ENCODE results near the gene ITGB3BP.
"Not testable (repeated sequence)": the region's sequence is repeated elsewhere in the genome, so short reads cannot be mapped to it uniquely, and the experiment has no call there.

The ITGB3BP gene, protein sequence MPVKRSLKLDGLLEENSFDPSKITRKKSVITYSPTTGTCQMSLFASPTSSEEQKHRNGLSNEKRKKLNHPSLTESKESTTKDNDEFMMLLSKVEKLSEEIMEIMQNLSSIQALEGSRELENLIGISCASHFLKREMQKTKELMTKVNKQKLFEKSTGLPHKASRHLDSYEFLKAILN

DNA sequence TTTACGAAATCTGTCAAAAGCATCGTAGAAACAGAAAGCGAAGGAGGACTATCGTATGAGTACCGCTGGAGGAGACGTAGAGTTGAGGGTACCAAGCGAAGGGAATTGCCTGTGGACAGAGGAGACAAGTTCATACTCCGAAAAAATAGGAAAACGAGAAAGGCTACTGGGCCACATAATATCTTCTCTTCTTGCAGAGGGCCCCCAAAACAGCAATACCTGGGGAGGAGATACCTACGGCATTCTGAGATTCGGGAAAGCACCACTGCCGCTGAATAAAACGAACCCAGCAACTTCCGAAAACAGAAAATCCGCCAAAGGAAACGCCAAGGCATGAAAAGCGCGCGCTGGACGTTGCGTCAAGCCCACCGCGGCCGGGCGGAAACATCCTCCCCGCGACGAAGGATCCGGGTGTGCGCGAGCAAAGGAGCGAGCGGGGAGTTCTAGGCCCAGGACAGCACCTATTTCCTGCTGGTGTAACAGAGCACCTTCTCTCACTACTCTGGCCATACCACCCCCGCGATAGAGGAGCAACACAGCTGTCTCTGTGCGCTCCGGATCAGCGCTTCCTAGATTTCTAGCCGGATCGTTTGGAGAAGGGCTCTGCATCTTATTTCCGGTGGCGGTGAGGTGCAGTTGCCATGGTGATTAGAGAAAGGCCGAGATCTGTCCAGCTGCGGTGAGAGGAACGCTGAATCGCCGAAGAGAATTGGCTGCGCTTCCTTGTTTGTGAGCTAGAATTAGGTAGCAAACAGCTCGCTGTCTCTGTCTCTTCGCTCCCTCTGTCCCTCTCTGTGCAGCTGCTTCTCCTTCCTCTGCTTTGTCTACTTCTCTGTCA, at the start of gene ITGB3BP, which contains the start of gene EFCAB7:
TSS of gene ITGB3BP (minus strand) at position 335 of the 838 bp plus-strand sequence. CDS start at position 243, 92 bp downstream.
TSS of gene EFCAB7 (plus strand) at position 635 of the 838 bp plus-strand sequence. CDS start 2,048 bp downstream, outside the sequence.
- peak; percentile 84 for DNase-seq

DNA sequence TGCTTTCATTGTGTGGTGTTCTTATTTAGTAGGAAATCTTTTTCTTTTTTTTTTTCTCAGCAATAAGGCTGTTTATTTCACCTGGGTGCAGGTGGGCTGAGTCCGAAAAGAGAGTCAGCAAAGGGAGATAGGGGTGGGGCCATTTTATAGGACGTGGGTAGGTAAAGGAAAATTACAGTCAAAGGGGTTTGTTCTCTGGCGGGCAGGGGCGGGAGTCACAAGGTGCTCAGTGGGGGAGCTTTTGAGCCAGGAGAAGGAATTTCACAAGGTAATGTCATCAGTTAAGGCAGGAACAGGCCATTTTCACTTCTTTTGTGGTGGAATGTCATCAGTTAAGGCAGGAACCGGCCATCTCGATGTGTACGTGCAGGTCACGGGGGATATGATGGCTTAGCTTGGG, 49.7 kb upstream of the ITGB3BP start:
- not testable (repeated sequence) for DNase-seq

DNA sequence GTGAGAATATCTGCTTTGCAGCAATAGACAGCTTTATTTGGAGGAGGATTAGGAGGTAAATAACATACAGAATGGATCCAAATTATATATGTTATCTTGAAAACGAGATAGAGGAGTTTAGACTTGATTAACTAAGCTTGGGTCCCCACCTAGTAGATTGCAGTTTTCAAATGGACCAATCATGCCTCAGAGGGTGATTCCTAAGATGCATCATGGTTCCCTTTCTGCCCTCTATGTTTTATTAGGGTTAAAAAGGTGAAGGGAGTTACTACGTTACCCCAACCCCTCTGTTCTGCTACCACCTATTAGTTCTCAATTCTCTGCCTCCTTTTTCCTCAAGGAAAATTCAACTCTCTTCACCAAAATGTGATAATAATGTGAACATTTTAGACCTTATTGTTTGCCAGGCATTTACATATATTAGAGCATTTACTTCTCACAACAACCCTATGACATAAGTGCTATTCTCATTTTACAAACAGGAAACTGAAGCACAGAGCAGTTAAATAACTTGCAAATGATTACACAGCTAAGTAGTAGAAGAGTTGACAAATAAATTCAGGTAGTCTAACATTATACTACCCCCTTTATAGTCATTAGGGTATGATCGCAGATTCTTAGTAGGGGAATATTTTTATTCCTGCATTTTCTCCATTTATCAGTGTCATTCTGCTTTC, 46.8 kb upstream of the ITGB3BP start:
- DNase-seq: no peak

DNA sequence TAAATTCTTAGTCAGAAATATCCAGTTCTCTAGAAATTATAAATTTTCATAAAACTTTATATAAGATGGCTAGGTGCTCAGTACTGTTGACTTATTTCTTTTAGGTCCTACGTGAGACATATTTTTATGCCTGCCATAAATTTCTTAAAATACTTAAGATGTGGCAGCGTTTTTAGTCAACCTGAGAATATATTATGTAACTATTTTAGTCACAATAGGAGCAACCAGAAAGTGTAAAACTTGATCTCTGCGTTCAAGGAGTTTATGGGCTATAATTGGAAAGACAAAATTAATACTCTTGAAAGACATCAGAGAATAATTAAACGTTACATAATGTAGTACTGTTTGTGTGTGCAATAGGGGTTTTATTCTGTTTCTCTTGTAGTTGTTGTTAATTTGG, 46.0 kb upstream of the ITGB3BP start:
- DNase-seq: no peak

DNA sequence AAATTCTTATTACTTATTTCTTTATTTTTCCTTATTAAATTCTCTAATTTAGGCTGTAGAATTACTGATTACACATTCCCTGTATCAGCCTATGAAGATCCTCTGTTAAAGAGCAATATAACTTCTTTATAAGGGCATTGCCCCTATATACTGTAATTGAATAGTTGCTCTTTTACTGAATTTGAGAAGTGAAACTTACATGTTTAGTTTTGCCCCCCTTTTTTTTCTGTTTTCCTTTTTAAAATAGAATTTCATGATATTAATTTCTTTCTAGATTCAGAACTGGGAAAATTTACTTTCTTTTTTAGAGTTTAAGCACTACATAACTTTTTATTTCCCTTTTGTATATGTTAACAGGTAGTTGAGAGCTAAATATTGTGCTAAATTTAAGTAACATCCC, 40.7 kb upstream of the ITGB3BP start:
- no peak for DNase-seq

DNA sequence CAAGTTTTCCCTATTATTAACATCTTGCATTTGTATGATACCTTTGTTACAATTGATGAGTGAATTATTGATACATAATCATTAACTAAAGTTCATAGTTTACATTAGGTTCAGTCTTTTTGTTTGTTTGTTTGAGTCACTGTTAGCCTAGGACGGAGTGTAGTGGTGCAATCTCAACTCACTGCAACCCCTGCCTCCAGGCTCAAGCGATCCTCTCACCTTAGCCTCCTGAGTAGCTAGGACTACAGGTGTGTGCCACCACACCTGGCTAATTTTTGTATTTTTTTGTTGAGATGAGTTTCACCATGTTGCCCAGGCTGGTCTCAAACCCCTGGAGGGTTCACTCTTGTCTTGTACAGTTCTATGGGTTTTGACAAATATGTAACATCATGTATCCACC, 36.3 kb upstream of the ITGB3BP start:
- no peak for DNase-seq

DNA sequence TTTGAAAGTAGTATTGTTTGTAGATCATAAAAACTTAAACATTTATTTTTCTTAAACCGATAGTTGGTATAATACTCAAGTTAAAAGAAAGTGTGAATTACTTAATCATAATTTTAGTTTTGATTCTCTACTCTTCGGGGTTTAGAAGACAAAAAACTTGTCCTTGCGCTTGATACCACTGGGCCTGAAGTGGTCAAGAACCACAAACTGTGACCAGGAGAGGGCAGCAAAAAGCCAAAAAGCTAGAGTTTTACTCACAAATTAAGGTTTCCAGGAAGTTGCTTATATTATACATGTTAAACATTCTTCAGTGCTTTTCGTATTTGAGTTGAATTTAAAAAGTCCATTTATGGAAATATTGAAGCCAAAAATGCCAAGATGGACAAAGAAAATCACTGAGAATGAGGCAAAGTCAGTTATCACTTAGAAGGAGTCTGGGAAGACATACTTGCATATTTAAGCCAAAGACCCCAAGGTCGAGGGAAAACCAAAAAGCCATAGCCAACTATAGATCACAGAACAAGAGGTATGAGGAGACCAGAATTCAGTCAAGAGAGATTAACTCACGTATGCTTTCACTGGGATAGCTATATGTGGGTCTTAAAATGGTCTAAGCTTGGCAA, 34.5 kb upstream of the ITGB3BP start:
- DNase-seq: no peak

DNA sequence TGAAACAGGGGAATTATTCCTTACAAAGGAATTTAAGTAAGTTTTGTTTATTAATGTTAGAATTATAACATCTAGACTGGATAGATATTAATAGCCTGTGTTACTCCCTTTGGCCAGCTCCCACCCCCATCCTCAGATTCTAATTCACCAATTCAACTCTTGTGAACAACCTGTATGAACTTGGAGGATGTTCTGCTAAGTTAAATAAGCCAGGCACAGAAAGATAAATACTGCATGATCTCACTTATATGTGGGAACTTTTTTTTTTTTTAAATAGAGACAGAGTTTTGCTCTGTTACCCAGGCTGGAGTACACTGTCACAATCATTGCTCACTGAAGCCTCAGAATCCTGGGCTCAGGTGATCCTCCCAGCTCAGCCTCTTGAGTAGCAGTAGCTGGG, 32.5 kb upstream of the ITGB3BP start:
- DNase-seq: no peak

DNA sequence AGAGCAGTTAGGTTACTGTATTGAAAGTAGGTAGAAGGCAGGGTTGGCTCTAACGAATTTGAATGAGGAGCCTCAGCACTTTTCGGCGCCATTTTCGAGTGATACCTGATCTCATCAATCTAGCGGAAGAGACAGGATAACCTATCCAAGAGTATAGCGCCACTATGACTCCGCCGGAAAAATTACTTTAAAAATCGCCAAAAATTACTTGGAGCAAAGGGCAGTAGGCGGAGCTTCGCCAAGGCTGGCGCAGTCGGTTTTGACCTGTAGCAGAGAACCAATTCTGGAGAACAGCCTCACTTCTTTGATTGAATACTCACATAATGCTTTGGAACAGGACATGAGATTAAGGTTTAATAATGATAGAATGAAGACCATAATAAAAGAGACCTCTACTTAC, 25.9 kb upstream of the ITGB3BP start:
- DNase-seq: no peak

DNA sequence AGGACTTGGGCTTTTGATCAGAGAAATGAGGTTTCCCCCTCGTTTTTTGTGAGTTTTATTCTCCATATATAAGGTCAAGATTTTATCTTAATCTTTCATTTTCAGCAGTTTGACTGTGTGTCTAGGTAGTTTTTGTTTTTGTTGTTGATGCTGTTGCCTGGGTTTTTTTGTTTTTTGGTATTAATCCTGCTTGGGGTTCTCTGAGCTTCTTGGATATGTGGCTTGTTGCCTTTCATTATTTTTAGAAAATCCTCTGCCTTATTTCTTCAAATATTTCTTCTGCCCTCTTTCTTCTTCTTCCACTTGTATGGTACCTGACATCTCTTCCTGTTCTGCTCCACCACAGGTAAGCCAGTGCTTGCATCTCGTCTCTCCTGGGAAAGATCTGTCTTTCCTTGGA, 25.3 kb upstream of the ITGB3BP start:
- no peak for DNase-seq

DNA sequence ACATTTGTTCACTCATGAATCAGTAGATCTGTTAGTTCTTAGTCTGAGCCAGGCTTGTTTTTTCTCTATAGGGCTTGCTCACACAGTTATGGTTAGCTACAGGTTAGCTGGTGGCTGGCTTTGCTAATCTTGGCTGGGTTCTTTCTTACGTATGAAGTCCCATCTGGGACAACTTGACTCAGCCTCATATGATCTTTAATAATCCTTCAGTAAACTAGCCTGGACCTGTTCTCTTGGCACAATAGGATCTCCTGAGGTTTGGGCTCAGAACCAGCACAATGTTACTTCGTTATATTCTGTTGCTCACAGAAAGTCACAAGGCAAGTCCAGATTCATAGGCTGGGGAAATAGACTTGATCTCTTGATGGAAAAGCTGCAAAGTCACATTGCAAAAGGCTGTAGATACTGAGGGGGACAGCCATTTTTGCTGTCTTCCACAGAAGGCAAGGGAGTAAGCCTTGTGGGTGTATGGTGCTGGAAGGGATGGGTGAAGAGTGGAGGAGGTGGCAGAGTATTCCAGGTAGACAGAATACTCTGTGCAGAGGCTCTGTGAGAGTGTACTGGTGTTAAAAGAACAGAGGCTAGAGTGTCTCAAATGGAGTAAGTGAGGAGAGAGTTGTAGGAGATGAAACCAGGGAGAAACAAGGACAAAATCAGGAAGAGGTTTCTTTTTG, 24.7 kb upstream of the ITGB3BP start:
- DNase-seq: no peak

DNA sequence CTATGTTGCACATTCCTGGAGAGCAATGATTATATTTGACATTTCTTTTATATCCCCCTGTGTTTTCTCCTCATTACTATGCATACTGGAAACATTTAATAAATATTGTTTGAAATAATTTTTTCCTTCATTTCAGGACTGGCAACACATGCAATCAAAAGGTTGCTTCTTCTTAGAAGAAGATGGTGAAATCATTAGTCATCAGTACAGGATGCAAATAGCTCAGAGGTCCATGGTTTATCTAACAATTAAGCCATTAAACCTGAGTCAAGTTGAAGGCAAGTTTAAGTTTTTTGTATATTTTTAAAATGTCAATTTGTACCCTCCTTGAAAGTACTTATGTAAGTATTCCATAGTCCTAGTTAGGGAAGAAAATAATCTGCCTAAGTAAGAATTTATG, 22.8 kb upstream of the ITGB3BP start:
- no peak for DNase-seq

DNA sequence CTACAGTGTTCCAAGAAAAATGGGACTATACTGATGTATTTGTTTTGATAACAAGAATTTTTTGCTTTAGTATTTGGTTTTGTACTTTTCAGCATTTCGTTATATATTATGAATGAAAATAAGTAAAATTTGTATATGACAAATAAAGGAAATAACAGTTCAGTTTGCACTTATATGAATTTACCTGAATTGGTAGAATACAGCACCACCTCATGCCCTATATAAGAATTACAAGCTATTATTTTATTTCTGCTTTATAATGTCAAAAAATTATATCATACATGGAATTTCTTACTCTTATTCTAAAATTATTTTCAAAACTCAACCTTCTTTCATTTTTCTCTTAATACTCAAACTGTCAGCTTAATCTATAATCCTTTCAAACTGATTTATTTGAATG, 14.9 kb upstream of the ITGB3BP start:
- no peak for DNase-seq

DNA sequence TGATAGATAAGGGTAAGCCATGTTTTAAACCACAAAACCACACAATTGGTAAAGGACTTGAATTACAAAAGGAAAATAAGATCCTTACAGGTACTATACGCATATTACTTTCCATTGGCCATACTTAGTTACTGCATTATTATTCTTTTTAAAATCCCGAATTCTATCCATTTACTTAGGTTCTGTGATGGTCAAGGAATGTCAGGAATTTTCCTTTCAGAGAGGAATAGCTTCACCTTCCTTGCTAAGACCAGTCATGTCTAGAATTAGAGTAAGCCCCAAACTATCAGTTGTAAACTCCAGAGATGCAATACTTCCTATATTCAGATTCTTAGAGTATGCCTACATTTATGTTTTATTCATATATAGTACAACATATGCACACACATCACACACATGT, 14.0 kb upstream of the ITGB3BP start:
- DNase-seq: no peak

DNA sequence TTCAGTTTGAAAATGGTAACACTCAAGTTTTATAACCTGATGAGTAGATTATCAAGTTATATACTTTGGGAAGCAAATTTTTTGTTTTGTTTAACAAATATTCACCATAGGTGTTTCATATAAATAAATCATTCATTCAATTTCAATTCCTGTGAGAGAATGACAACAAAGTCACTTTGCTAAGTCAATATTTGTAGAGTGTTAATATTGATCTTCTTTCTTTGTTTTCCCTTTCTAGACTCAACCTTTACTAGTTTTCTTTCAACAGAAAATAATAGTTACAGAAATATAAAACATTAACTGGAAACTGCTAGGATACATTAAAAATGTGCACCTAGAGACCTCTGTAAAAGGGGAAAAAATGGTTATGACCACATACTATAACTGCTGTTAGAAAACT, 11.4 kb upstream of the ITGB3BP start:
- no peak for DNase-seq

DNA sequence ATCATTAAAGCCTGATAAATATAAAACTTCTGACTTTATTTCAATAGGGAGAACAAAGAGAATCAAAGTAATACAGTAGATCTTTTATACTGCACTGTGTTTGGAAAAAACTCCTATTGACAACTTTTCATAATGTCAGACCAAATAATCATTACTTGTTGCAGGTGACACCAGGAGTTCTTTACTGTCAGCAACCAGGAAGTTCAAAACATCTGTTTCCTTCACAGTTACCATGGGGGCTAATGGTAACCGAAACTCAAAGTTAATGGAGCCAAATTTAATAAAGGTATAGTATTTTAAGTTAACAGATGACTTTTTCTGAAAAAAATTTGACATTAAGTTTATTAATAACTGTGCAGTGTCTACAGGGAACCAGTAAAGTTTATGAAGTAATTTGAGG, 10.9 kb upstream of the ITGB3BP start:
- DNase-seq: no peak

DNA sequence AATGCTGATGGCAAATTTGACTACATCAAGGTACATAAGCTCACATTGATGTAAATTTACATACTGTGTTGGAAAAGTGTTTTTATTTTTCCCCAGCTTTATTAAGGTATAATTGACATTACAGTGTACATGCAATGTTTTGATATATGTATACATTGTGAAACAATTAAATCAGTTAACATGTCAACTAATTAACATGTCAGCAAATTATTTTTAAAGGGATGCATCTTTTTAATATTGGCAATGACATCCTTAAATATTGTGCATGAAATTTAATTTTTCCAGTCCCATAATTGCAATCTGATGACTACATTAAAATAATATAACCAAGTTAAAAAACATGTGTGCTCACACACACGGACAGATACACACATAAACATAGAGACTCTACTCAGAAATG, 9.7 kb upstream of the ITGB3BP start:
- no peak for DNase-seq

DNA sequence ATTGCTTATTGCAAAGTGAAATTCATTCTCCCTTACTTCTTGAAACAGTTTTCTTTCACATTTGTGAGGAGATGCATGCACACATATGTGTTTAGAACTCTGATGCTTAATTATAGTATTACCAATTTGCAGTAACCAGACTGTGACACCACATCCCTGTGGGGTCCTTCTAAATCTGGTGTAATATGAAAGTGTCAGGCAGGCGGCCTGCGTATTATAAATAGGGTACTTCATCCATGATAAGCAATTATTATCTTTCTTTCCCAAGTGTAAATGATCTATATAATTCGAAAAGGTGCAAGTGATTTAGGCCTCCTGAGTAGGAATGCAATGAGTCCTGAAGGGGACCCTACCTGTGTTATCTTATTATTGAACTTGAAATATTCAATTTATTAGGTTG, 1.2 kb upstream of the ITGB3BP start:
- DNase-seq: no peak

DNA sequence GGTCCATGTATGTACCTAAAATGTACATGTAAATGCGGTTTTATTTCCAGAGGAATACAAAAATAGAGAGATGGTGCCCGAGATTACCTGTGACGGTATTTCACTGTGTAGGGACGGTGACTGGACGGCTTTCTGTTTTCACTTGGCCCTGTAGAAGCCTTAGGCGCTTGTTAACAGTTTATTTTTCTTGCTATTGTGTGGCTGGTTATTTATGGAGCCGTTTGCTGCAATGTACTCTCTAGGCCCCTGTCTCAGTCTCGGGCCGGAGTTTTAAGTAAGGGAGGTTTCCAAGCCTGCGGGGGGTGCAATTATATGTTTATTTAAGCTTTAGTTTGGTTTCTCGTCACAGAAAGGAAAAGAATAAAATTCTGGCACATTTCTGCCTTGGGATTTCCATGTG, 713 bp upstream of the ITGB3BP start:
- no peak for DNase-seq

DNA sequence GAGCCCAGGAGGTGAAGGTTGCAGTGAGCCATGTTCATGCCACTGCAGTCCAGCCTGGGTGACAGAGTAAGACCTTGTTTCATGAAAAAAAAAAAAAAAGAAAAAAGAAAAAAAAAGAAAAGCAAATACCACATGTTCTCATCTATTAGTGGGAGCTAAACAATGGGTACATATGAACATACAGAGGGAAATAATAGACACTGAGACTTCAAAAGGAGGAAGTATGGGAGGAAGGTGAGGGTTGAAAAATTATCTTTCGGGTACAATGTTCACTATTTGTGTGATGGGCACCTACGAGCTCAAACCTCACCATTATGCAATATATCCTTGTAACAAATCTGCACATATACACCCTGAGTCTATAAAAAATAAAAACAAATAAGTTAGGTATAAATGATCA, 6.4 kb downstream of the ITGB3BP start:
- DNase-seq: no peak

DNA sequence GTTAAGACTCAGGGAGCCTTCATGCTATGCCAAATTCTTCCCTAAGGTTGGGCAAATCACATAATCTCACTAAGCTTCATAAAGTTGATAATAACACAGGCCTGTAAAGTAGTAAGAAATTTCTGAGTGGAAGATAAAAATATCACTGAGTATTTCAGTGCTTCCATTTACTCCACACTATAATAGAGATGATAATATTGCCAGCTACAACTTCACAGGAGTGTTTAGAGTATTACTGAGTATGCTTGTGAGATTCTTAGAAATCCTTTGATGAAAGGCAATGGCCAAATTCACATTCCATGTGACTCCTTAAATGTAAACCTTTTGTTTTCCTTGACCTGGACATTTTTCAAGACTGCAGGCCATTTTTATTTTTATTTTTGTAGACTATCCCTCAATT, 10.4 kb downstream of the ITGB3BP start:
- DNase-seq: no peak

DNA sequence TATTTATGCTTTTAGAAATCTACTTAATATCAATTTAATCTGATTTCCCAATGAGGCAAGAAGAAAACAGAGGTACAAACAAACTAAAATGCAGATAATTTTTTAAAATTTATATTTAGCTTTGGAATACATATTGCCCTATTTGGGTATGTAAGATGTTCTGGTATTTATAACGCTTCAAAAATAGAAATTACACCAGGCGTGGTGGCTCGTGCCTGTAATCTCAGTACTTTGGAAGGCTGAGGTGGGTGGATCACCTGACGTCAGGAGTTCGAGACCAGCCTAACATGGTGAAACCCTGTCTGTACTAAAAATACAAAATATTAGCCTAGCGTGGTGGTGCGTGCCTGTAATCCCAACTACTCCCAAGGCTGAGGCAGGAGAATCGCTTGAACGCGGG, 13.3 kb downstream of the ITGB3BP start:
- DNase-seq: no peak

DNA sequence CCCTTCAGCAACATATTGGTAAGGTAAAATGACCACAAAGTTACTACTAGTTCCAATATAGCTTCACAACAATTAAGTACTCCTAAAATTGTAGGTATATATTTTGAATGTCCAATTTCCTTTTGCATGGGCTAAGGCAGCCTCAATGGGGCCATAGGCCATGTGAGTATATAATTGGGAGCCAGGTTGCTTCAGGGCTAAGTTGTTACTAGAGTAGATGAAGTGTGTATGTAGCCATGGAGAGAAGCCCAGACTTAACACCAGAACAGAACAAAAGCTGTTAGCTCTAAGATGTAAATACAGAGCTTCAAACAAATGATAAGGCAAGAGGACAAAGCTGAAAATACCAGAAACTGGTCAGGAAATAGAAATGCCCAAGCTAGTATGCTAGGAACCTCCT, 16.2 kb downstream of the ITGB3BP start:
- no peak for DNase-seq

Measured in activated T-cell treated with anti-CD3 and anti-CD28 coated beads, Interleukin-2, amount 50 U/mL, for 1 hour (primary cell).